Tibial nerve (tissue), 4 donors: ENCODE data around the gene KIAA0232. TPM values are rescaled to one million over a fixed set of nuclear protein-coding genes. Genes with fewer than 3 reads are reported as not detected.
"Not testable (repeated sequence)": the region's sequence is repeated elsewhere in the genome, so short reads cannot be mapped to it uniquely, and the experiment has no call there.

Source experiments
- DNase-seq, 2 donors: peaks; one replicate each; pipeline ENCODE4 v3.0.0-alpha.2; 2019; ENCODE audit warnings: low spot score in 2 of 2
- H3K27ac ChIP-seq, 4 donors: fragments of 200-600 bp; sonication (generic) in 3 of 4; one replicate each; pipeline ENCODE4 v1.5.1; 2017 to 2019; ENCODE audit warnings: mild to moderate bottlenecking in 1 of 4
- H3K27me3 ChIP-seq, 2 donors: fragments of 200-600 bp; sonication (generic) in 1 of 2; one replicate each; pipeline versions ENCODE4 v1.5.1 to v1.6.0; 2017 to 2019
- H3K36me3 ChIP-seq, 3 donors: fragments of 200-600 bp; sonication (generic); one replicate each; pipeline ENCODE4 v1.5.1; 2018 to 2019
- H3K4me1 ChIP-seq, 4 donors: fragments of 200-600 bp; sonication (generic) in 3 of 4; one replicate each; pipeline ENCODE4 v1.5.1; 2017 to 2019
- H3K4me3 ChIP-seq, 4 donors: fragments of 200-600 bp; sonication (generic) in 3 of 4; one replicate each; pipeline ENCODE4 v1.5.1; 2017 to 2019; ENCODE audit warnings: mild to moderate bottlenecking in 1 of 4, moderate library complexity in 1 of 4
- H3K9me3 ChIP-seq, 4 donors: fragments of 200-600 bp; sonication (generic) in 3 of 4; one replicate each; pipeline ENCODE4 v1.5.1; 2017 to 2019
- EP300 ChIP-seq, 2 donors: sonication (generic); formaldehyde crosslinking; IDR thresholded peaks; one replicate each; pipeline ENCODE4 v1.6.1; 2017; ENCODE audit warnings: antibody characterized with exemption in 2 of 2, mild to moderate bottlenecking in 1 of 2
- POLR2A ChIP-seq, 2 donors: fragments of 450-650 bp; IDR thresholded peaks; one replicate each; pipeline ENCODE4 v1.6.1; 2017; ENCODE audit warnings: antibody characterized with exemption in 2 of 2, mild to moderate bottlenecking in 2 of 2, moderate library complexity in 2 of 2
- WGBS, 2 donors: methylation state at CpG; one replicate each; pipeline ENCODE4 v1.1.5; 2018; 5-methylcytosine and 5-hydroxymethylcytosine counted together
- total RNA-seq, 4 donors: library from RNA; depleted of rRNA; stranded (reverse); fragments of >200 nt; gene quantifications; one replicate each; pipeline ENCODE4 v1.1.0, GENCODE V29; 2016
- TF ChIP-seq, protein P1 (sequence below), 5 experiments: fragments of 200-600 bp in 3 of 5; fragments of 450-650 bp in 2 of 5; sonication (generic) in 3 of 5; IDR thresholded peaks; one replicate each; pipeline ENCODE4 v1.5.1; 2016 to 2019; ENCODE audit warnings: antibody characterized with exemption in 5 of 5, mild to moderate bottlenecking in 3 of 5, moderate library complexity in 2 of 5

KIAA0232 gene
- total RNA-seq, 4 donors from 2014 or later: 36.7 to 57.7 (median 47.0) TPM

DNA sequence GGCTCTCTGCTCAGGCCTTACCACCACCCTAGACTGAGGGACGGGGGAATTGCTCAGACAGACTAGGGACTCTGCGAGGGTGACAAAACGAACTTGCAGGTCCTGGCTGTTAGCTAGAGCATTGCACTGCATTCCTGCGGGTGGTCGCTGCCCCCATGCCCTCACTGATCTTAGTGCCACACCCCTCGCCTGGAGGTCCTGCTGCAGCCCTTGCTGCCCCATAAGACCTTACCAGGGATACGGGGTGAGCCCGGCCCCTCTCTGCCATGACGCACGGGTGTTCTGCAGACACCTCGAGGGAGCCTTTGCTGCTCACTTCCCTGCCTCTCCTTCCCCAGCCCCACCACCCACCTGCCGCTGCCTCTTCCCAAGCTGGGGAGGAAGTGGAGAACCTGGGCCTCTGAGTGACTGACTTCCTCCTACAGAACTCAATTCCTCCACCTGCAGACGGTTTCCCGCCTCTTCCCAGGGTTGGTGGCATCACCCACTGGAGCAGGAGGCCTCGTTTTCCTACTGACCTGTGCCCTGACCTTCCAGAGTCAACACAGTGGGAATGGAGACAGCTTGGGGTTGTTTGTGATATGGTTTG lies 107.3 kb downstream of the KIAA0232 start:
- TF ChIP-seq EP300 (IDR thresholded peaks at IDR 0.05) (no peak), POLR2A (IDR thresholded peaks at IDR 0.05) (no peak)
- TF ChIP-seq, protein P1, sequence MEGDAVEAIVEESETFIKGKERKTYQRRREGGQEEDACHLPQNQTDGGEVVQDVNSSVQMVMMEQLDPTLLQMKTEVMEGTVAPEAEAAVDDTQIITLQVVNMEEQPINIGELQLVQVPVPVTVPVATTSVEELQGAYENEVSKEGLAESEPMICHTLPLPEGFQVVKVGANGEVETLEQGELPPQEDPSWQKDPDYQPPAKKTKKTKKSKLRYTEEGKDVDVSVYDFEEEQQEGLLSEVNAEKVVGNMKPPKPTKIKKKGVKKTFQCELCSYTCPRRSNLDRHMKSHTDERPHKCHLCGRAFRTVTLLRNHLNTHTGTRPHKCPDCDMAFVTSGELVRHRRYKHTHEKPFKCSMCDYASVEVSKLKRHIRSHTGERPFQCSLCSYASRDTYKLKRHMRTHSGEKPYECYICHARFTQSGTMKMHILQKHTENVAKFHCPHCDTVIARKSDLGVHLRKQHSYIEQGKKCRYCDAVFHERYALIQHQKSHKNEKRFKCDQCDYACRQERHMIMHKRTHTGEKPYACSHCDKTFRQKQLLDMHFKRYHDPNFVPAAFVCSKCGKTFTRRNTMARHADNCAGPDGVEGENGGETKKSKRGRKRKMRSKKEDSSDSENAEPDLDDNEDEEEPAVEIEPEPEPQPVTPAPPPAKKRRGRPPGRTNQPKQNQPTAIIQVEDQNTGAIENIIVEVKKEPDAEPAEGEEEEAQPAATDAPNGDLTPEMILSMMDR (IDR thresholded peaks at IDR 0.05): no peak

DNA sequence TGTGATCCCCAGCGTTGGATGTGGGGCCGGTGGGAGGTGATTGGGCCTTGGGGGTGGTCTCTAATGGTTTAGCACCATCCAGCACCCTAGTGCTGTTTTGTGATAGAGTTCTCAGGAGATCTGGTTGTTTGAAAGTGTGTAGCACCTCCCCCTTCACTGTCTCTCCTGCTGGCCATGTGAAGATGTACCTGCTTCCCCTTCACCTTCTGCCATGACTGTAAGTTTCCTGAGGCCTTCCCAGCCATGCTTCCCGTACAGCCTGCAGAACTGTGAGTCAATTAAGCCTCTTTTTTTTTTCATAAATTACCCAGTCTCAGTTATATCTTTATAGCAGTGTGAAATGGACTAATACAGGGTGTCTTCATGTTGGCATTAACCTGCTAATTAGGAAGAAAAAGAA lies 107.8 kb downstream of the KIAA0232 start:
- peaks cover 0 to 52% (median 34%) of the 10 kb centered on the region in 4 donors for H3K4me1 ChIP-seq
- peaks cover 0 to 7% (median 0%) of the 10 kb centered on the region in 4 donors for H3K9me3 ChIP-seq
- WGBS, 2 donors: 90 to 100% methylated on average over 3 of the region's 3 CpGs
- no peak overlapping the region for H3K27ac ChIP-seq
- no peak for DNase-seq
- no peak overlapping the region for H3K4me3 ChIP-seq
- H3K27me3 ChIP-seq: no peaks in the 10 kb centered on the region
- H3K36me3 ChIP-seq: no peaks in the 10 kb centered on the region
- TF ChIP-seq, protein P1 (IDR thresholded peaks at IDR 0.05): no peak
- TF ChIP-seq POLR2A (IDR thresholded peaks at IDR 0.05) (no peak), EP300 (IDR thresholded peaks at IDR 0.05) (no peak)

More for the DNA sequence above, 107.3 kb downstream of the KIAA0232 start:
- Histone ChIP-seq H3K4me1 (peaks cover 0 to 52% (median 34%) of the 10 kb centered on the region in 4 donors), H3K36me3 (no peaks in the 10 kb centered on the region), H3K9me3 (peaks cover 0 to 7% (median 0%) of the 10 kb centered on the region in 4 donors), H3K27me3 (no peaks in the 10 kb centered on the region), H3K4me3 (no peak overlapping the region), H3K27ac (no peak overlapping the region)
- WGBS, 2 donors: 82 to 92% methylated on average over 15 of the region's 15 CpGs
- no peak for DNase-seq

DNA sequence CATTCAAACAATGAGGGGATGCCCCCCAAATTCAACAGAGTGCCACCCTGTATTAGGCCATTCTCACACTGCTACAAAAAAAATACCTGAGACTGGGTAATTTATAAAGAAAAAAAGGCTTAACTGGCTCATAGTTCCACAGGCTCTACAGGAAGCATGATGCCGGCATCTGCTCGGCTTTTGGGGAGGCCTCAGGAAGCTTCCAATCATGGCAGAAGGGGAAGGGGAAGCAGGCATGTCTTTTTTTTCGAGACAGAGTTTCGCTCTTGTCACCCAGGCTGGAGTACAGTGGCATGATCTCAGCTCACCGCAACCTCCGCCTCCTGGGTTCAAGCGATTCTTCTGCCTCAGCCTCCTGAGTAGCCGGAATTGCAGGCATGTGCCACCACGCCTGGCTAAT lies 108.4 kb downstream of the KIAA0232 start:
- not testable (repeated sequence) for DNase-seq, H3K9me3 ChIP-seq, H3K27me3 ChIP-seq, H3K4me3 ChIP-seq, H3K36me3 ChIP-seq, H3K27ac ChIP-seq
- peaks cover 0 to 46% (median 30%) of the 10 kb centered on the region in 4 donors for H3K4me1 ChIP-seq
- WGBS, 2 donors: 92 to 97% methylated on average over 9 of the region's 9 CpGs

DNA sequence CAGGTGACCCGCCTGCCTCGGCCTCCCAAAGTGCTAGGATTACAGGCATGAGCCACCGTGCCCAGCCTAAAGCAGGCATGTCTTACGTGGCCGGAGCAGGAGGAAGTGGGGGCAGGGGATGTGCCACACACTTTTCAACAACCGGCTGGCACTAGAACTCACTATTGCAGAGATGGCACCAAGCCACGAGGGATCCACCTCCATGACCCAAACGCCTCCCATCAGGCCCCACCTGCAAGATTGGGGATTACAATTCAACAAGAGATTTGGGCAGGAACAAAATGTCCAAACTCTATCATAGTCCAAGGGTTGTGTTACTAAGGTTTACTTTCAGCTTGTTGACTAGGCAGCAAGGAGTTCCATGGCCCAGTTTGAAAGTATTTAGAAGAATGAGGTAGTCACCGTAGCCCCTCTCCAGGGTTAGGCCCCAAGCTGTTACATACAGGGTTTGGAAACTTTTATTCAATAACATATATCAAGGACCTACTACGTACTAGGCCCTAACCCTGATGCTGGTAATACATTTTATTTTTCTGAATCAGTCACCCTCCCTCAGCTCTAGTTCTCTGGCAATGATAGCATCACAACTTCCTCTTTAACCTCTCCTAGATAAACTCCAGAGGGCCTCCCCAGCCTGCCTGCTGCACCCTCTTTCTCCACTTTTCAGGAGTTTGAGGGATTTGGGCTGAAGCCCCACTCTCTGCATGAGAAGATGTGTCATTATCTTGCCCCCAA lies 109.1 kb downstream of the KIAA0232 start:
- Histone ChIP-seq H3K27me3 (no peaks in the 10 kb centered on the region), H3K36me3 (no peaks in the 10 kb centered on the region), H3K4me1 (peaks cover 0 to 40% (median 24%) of the 10 kb centered on the region in 4 donors), H3K9me3 (peaks cover 0 to 7% (median 0%) of the 10 kb centered on the region in 4 donors), H3K4me3 (peak overlapping the region in 1 of 4 donors; percentile 12), H3K27ac (peak overlapping the region in 3 of 4 donors; percentile 36 to 51 (median 40))
- TF ChIP-seq POLR2A (IDR thresholded peaks at IDR 0.05) (no peak), EP300 (IDR thresholded peaks at IDR 0.05) (no peak)
- TF ChIP-seq, protein P1 (IDR thresholded peaks at IDR 0.05): no peak
- DNase-seq: peak in 1 of 2 donors; percentile 12
- WGBS, 2 donors: 85 to 87% methylated on average over 10 of the region's 10 CpGs

DNA sequence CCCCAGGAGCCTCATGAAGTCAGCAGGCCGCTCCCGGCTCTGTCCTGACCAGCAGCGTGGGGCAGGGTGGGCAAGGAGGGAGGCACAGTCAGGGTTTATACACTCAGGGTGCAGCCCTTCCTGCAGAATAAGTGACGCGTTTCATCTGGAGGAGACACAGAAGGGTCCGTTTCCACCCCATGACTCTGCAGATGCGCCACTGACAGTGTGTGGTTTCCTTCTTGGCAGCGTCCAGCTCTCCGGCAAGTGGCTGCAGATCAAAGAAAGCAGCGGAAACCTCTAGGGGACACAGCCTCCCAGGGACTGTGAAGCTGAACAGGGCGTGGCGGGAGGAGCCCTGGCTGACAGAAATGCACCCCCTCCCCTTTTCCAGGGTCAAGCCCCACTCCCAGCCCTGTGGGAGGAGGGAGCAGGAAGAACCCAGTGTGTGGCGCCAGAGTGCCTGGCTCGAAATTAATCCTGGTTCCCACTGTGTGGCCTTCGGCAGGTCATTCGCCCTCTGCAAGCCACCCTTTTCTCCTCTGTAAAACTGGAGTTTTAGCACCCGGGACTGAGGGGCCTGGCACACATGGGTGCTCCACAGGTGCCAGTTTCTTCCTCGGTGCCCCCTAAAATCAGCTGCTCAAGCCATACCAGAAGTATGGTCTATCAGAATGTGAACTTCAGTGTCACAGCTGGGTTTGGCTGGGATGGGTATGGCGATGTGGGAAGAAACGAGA lies 109.8 kb downstream of the KIAA0232 start:
- Histone ChIP-seq H3K4me3 (peak overlapping the region in 2 of 4 donors; percentile 12 to 15), H3K27ac (peak overlapping the region in 3 of 4 donors; percentile 36 to 51 (median 40))
- WGBS, 2 donors: 31 to 32% methylated on average over 17 to 20 of the region's 20 CpGs

More for the DNA sequence above, 109.8 kb downstream of the KIAA0232 start:
- TF ChIP-seq EP300 (IDR thresholded peaks at IDR 0.05) (no peak), POLR2A (IDR thresholded peaks at IDR 0.05) (no peak)
- TF ChIP-seq, protein P1 (IDR thresholded peaks at IDR 0.05): peak in 3 of 5 experiments; percentile 14 to 21 (median 21)
- peak; percentile 23 for DNase-seq
- H3K36me3 ChIP-seq: no peaks in the 10 kb centered on the region
- peaks cover 0 to 33% (median 24%) of the 10 kb centered on the region in 4 donors for H3K4me1 ChIP-seq
- no peaks in the 10 kb centered on the region for H3K27me3 ChIP-seq
- H3K9me3 ChIP-seq: peaks cover 0 to 7% (median 0%) of the 10 kb centered on the region in 4 donors
